ENCODE data around the gene JARID2. TPM values are rescaled to one million over a fixed set of nuclear protein-coding genes. Genes with fewer than 3 reads are reported as not detected.

JARID2 gene
- total and polyA plus RNA-seq, 2 of the 13 experiments (the other 11 are each of a cell fraction or from before 2014, with no cell fraction given): 7.5 to 10.3 TPM

DNA sequence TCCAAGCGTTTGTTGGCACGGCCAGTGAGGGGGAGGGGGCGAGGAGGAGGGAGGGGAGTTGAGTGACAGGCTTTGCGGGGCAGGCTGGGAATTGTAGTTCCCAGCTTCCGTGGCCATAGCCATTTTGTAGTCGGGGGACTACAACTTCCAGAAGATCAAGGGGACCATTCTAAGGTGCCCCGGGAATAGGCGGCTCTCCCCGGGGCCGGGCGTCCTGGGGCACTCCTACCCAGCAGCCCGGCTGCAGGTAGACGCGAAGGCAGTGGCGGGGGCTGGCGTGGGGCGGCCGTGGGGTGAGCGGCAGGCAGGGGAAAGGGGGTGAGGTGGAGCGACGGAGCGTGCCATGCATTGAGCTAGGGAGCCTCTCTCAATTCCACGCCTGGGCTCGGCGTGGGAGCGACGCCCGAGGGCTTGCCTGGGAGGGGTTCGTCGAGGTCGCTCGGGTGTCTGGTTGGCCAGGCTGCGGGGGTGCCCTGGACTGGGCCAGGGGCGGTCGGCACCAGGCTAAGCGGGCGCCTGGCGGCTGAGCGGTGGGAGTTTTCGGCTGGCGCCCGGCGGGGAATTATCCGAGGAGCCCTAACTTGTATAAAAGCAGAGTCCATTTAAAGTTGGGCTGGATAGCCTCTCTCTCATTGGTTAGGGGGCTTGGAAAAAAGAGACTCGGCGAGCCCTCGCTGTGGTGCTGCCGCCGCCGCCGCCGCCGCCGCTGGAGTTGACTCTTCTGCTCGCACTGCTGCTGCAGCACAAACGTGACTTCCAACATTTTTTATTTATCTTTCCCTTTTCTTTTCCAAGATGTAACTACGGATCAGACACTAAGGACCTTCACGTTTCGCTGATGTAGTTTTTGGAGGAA, at the start of gene JARID2 (continued):
- TF ChIP-seq KLF6 (CRISPR knock-in tag; IDR thresholded peaks at IDR 0.05) (peak; percentile 58; the same call in 1 of the 2 replicates), ZNF510 (CRISPR knock-in tag; IDR thresholded peaks at IDR 0.05; ENCODE audit: low read depth) (0 out of 2 replicates have a peak, but pooled peaks have one; percentile 57), POLR2AphosphoS2 (IDR thresholded peaks at IDR 0.05; ENCODE audit: low read depth, low read length) (no peak), TMF1 (CRISPR knock-in tag; IDR thresholded peaks at IDR 0.05; ENCODE audit: low read depth) (no peak), ZNF546 (CRISPR knock-in tag; conservative IDR thresholded peaks at IDR 0.05) (0 out of 2 replicates have a peak, but pooled peaks have one; percentile 29), SIX1 (CRISPR knock-in tag; IDR thresholded peaks at IDR 0.05; ENCODE audit: borderline replicate concordance) (no peak), MEF2D (CRISPR knock-in tag; IDR thresholded peaks at IDR 0.05) (peak; percentile 85), KDM5A (IDR thresholded peaks at IDR 0.05; ENCODE audit: borderline replicate concordance, low read length) (peak; percentile 66; the same call in 1 of the 2 replicates), ZNF44 (CRISPR knock-in tag; IDR thresholded peaks at IDR 0.05) (no peak), MAFK (conservative IDR thresholded peaks at IDR 0.05 in 1 of 2, IDR thresholded peaks at IDR 0.05 in 1 of 2; ENCODE audit: low read length in 2 of 2) (no peak), MATR3 (CRISPR knock-in tag; IDR thresholded peaks at IDR 0.05) (no peak), RNF2 (conservative IDR thresholded peaks at IDR 0.05; ENCODE audit: low read depth) (no peak), MYC (CRISPR knock-in tag; IDR thresholded peaks at IDR 0.05; ENCODE audit: borderline replicate concordance) (peak; percentile 81), NCOA5 (CRISPR knock-in tag; IDR thresholded peaks at IDR 0.05) (no peak), ZNF563 (CRISPR knock-in tag; IDR thresholded peaks at IDR 0.05) (peak; percentile 71; the same call in 1 of the 2 replicates), JUN (CRISPR knock-in tag; IDR thresholded peaks at IDR 0.05) (0 out of 2 replicates have a peak, but pooled peaks have one; percentile 32), ARID3A (IDR thresholded peaks at IDR 0.05; ENCODE audit: low read depth, low read length) (peak; percentile 92), ZZZ3 (CRISPR knock-in tag; IDR thresholded peaks at IDR 0.05; ENCODE audit: borderline replicate concordance) (0 out of 2 replicates have a peak, but pooled peaks have one; percentile 39), ESRRA (CRISPR knock-in tag; IDR thresholded peaks at IDR 0.05; ENCODE audit: low read depth) (0 out of 2 replicates have a peak, but pooled peaks have one; percentile 35), ZNF12 (CRISPR knock-in tag; IDR thresholded peaks at IDR 0.05) (0 out of 2 replicates have a peak, but pooled peaks have one; percentile 24), ZNF615 (CRISPR knock-in tag; IDR thresholded peaks at IDR 0.05; ENCODE audit: borderline replicate concordance) (no peak)
- TF ChIP-seq, protein P1, sequence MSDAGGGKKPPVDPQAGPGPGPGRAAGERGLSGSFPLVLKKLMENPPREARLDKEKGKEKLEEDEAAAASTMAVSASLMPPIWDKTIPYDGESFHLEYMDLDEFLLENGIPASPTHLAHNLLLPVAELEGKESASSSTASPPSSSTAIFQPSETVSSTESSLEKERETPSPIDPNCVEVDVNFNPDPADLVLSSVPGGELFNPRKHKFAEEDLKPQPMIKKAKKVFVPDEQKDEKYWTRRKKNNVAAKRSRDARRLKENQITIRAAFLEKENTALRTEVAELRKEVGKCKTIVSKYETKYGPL (CRISPR knock-in tag; IDR thresholded peaks at IDR 0.05): peak; percentile 33; the same call in 1 of the 2 replicates
- TF ChIP-seq, protein P2, sequence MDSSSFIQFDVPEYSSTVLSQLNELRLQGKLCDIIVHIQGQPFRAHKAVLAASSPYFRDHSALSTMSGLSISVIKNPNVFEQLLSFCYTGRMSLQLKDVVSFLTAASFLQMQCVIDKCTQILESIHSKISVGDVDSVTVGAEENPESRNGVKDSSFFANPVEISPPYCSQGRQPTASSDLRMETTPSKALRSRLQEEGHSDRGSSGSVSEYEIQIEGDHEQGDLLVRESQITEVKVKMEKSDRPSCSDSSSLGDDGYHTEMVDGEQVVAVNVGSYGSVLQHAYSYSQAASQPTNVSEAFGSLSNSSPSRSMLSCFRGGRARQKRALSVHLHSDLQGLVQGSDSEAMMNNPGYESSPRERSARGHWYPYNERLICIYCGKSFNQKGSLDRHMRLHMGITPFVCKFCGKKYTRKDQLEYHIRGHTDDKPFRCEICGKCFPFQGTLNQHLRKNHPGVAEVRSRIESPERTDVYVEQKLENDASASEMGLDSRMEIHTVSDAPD (CRISPR knock-in tag; IDR thresholded peaks at IDR 0.05): peak; percentile 33; the same call in 1 of the 2 replicates
- TF ChIP-seq, protein P3, sequence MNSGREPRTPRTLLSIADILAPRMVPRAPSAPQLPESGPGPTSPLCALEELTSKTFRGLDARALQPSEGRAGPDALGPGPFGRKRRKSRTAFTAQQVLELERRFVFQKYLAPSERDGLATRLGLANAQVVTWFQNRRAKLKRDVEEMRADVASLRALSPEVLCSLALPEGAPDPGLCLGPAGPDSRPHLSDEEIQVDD (CRISPR knock-in tag; IDR thresholded peaks at IDR 0.05; ENCODE audit: borderline replicate concordance): peak; percentile 27; the same call in 1 of the 2 replicates

All from HepG2 (cell line).